HG03432 (cell line): ENCODE data around the gene C19orf44.

ENCODE experiments used
- ATAC-seq: cut with Tn5 transposase; IDR thresholded peaks from one replicate; pipeline ENCODE4 v1.9.1; 2021; ENCODE audit warnings: mild to moderate bottlenecking, moderate library complexity; ENCODE audit not compliant: unreplicated experiment

C19orf44 gene

GRCh38 chr19:16516381-16516780 is 20.2 kb downstream of the C19orf44 start:
- ATAC-seq, result no peak

- ATAC-seq, result no peak
These were observed 20.9 kb downstream of the C19orf44 start for GRCh38 chr19:16516923-16517610.

GRCh38 chr19:16518061-16518460 is 21.9 kb downstream of the C19orf44 start:
- ATAC-seq, result no peak

GRCh38 chr19:16518483-16519229 is 22.5 kb downstream of the C19orf44 start:
- ATAC-seq, result no peak

GRCh38 chr19:16519230-16519687 is 23.1 kb downstream of the C19orf44 start:
- ATAC-seq, result no peak

- no peak for ATAC-seq
These were observed 24.1 kb downstream of the C19orf44 start for GRCh38 chr19:16520074-16520973.

- no peak for ATAC-seq
These were observed 24.9 kb downstream of the C19orf44 start for GRCh38 chr19:16520986-16521624.

- ATAC-seq, result no peak
These were observed 25.6 kb downstream of the C19orf44 start for GRCh38 chr19:16521715-16522289.

GRCh38 chr19:16522559-16523377 is 26.6 kb downstream of the C19orf44 start:
- no peak for ATAC-seq

- ATAC-seq, result no peak
These were observed 29.0 kb downstream of the C19orf44 start for GRCh38 chr19:16524991-16525734.

GRCh38 chr19:16525751-16526481 is 29.7 kb downstream of the C19orf44 start:
- no peak for ATAC-seq

- no peak for ATAC-seq
These were observed 31.2 kb downstream of the C19orf44 start for GRCh38 chr19:16527334-16527935.

GRCh38 chr19:16527971-16528521 is 31.9 kb downstream of the C19orf44 start:
- ATAC-seq, result no peak

GRCh38 chr19:16529466-16530144 is 33.4 kb downstream of the C19orf44 start:
- no peak for ATAC-seq

GRCh38 chr19:16530540-16531379 is 34.6 kb downstream of the C19orf44 start:
- ATAC-seq, result no peak

- ATAC-seq, result no peak
These were observed 35.1 kb downstream of the C19orf44 start for GRCh38 chr19:16531380-16531669.
